OCI-LY3 (cell line): ENCODE data around the gene TENM4.

Experiments used
- H2AFZ ChIP-seq: fragments of 200-600, 300-600 bp; shearing (Covaris generic); 2 replicates; pipeline ENCODE4 v1.6.0; 2014; ENCODE audit warnings: antibody characterized with exemption, low read depth, low read length
- H3K27ac ChIP-seq: fragments of 200-600, 300-600 bp; sonication (generic); 2 replicates; pipeline ENCODE4 v1.5.1; 2014; ENCODE audit warnings: mild to moderate bottlenecking, low read length, moderate library complexity, mixed read lengths
- H3K27me3 ChIP-seq: fragments of 200-600, 300-600 bp; sonication (generic); 2 replicates; pipeline ENCODE4 v1.6.1; 2014; ENCODE audit warnings: low read depth, low read length, mixed read lengths
- H3K36me3 ChIP-seq: fragments of 200-600, 300-600 bp; sonication (generic); replicated peaks from 2 replicates; pipeline ENCODE3; 2014; ENCODE audit warnings: low read depth, low read length, mixed read lengths
- H3K4me1 ChIP-seq: fragments of 300-600, 200-600 bp; sonication (generic); 2 replicates; pipeline ENCODE4 v1.6.1; 2014; ENCODE audit warnings: low read length, mixed read lengths
- H3K4me2 ChIP-seq: fragments of 200-600, 300-600 bp; sonication (generic); 2 replicates; pipeline ENCODE4 v1.6.1; 2014; ENCODE audit warnings: low read length, mixed read lengths
- H3K4me3 ChIP-seq: fragments of 300-600, 200-600 bp; sonication (generic); 2 replicates; pipeline ENCODE4 v1.5.1; 2014; ENCODE audit warnings: antibody characterized with exemption, mild to moderate bottlenecking, low read length, moderate library complexity
- H3K79me2 ChIP-seq: fragments of 300-600, 200-600 bp; shearing (Covaris generic); 2 replicates; pipeline ENCODE4 v1.6.1; 2014; ENCODE audit warnings: mild to moderate bottlenecking, low read length, mixed read lengths
- H3K9ac ChIP-seq: fragments of 300-600, 200-600 bp; shearing (Covaris generic); 2 replicates; pipeline ENCODE4 v1.6.0; 2014; ENCODE audit warnings: mild to moderate bottlenecking, low read length, moderate library complexity
- H3K9me3 ChIP-seq: fragments of 200-600, 300-600 bp; shearing (Covaris generic); 2 replicates; pipeline ENCODE4 v1.6.1; 2014; ENCODE audit warnings: low read length, mixed read lengths; ENCODE audit not compliant: insufficient read depth
- H4K20me1 ChIP-seq: fragments of 200-600, 300-600 bp; sonication (generic); 2 replicates; pipeline ENCODE4 v1.6.1; 2016; ENCODE audit warnings: low read length, mixed read lengths; ENCODE audit not compliant: insufficient read depth
- EZH2phosphoT487 ChIP-seq: fragments of 200-600 bp; shearing (Covaris generic); IDR thresholded peaks from 2 replicates; pipeline ENCODE4 v1.6.1; 2018; ENCODE audit warnings: antibody characterized with exemption, mixed run types, low read depth
- TF ChIP-seq, protein P1 (sequence below): fragments of 200-600, 300-600 bp; sonication (generic); IDR thresholded peaks from 2 replicates; pipeline ENCODE4 v1.5.1; 2014; ENCODE audit warnings: antibody characterized with exemption, low read length, low read depth

The TENM4 gene

DNA sequence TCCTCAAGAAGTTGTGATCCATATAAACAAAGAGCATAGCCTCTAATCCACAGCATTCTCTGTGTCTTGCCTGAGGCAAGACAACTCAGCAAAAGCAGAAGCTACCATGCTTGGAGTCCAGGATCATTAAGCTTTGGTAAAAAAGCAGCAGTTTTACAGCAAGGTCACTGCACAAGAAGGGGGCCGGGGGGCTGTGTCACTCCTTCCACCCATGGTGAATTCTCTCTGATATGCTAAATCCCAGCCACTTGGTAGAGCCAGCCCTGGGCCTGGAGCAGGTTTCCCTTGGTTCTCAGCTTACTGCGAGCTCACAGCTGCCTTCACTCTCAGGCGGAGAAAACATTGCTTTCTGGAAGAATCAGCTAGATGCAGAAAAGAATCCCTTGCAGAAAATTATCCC, 144.7 kb downstream of the TENM4 start:
- Histone ChIP-seq H4K20me1 (peaks cover 17% of the 10 kb centered on the region; the same call in 1 of the 2 replicates), H3K36me3 (peaks cover 10% of the 10 kb centered on the region), H2AFZ (no peak overlapping the region), H3K9me3 (no peaks in the 10 kb centered on the region), H3K4me3 (no peak overlapping the region), H3K27me3 (no peaks in the 10 kb centered on the region), H3K9ac (no peak overlapping the region), H3K4me1 (no peaks in the 10 kb centered on the region), H3K4me2 (no peak overlapping the region), H3K27ac (no peak overlapping the region), H3K79me2 (no peaks in the 10 kb centered on the region)
- no peak for TF ChIP-seq EZH2phosphoT487
- TF ChIP-seq, protein P1, sequence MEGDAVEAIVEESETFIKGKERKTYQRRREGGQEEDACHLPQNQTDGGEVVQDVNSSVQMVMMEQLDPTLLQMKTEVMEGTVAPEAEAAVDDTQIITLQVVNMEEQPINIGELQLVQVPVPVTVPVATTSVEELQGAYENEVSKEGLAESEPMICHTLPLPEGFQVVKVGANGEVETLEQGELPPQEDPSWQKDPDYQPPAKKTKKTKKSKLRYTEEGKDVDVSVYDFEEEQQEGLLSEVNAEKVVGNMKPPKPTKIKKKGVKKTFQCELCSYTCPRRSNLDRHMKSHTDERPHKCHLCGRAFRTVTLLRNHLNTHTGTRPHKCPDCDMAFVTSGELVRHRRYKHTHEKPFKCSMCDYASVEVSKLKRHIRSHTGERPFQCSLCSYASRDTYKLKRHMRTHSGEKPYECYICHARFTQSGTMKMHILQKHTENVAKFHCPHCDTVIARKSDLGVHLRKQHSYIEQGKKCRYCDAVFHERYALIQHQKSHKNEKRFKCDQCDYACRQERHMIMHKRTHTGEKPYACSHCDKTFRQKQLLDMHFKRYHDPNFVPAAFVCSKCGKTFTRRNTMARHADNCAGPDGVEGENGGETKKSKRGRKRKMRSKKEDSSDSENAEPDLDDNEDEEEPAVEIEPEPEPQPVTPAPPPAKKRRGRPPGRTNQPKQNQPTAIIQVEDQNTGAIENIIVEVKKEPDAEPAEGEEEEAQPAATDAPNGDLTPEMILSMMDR = no peak

DNA sequence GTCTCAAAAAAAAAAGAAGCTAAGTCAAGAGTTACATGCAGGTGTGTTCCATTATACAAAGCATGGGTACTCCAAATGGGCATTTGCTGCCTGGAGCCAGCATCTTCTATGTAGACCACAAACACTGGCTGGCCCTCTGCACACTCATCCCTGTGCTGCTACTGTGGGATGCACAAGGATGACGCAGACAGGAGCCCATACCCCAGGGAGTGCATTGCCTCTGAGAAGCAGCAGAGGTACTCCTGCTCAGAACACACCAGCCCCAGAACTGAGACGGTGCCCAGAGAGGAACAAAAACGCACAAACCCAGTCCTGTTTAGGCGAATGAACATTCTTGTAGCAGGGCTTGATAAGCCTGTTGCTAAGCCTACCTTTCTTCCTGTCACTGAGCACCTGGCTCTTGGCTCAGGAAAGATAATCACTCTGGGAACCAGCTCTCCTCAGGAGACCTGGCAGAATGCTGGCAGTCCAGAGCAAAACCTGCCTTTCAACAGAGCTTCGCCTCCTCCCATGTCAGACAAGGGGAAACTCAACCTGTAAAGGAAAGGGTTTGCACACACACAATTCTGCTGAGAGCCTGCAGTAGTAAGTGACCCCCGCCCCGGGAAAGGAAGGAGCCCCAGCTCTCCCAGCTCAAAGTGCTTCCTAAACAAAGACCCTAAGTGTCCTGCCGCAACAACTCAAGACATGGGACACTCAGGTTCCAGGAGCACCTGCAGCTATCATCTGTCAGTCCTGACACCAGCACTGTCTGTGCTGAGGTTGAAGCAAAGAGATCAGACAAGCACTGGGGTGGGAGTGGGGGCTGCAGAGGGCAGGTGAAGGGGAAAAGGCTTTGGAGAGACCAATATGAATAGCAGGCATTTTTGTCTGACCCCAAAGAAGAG, 145.7 kb downstream of the TENM4 start:
- Histone ChIP-seq H3K9me3 (no peaks in the 10 kb centered on the region), H3K4me1 (no peaks in the 10 kb centered on the region), H4K20me1 (peaks cover 17% of the 10 kb centered on the region; the same call in 1 of the 2 replicates), H3K4me2 (no peak overlapping the region), H3K79me2 (no peaks in the 10 kb centered on the region), H3K27ac (no peak overlapping the region), H2AFZ (no peak overlapping the region), H3K4me3 (no peak overlapping the region), H3K36me3 (peaks cover 10% of the 10 kb centered on the region), H3K9ac (no peak overlapping the region), H3K27me3 (no peaks in the 10 kb centered on the region)
- TF ChIP-seq, protein P1 = no peak
- TF ChIP-seq EZH2phosphoT487 = no peak

DNA sequence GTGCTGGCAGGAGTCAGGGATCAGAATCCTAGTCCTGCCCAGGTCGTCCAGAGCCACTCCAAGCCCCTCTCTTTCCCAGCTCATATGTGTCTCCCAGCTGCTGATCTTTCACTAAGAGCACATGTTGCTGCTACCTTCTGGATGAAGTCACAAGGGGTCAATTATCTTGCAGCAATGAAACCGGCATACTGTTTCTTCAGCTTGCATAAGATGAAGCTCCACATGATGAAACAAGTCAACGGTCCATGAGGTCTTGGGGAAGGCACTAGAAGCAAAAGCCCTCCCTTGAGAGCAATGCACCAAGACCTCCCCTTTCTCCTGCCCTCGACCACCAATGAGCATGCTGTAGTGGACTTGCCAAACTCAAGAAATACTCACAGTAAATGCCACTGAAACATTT, 148.9 kb downstream of the TENM4 start:
- H3K4me3 ChIP-seq = no peak overlapping the region
- no peak overlapping the region for H3K9ac ChIP-seq
- no peak overlapping the region for H3K27ac ChIP-seq
- H4K20me1 ChIP-seq = peaks cover 12% of the 10 kb centered on the region; the same call in 1 of the 2 replicates
- H2AFZ ChIP-seq = no peak overlapping the region
- no peak overlapping the region for H3K4me2 ChIP-seq
- no peaks in the 10 kb centered on the region for H3K9me3 ChIP-seq
- no peaks in the 10 kb centered on the region for H3K27me3 ChIP-seq
- TF ChIP-seq, protein P1 = no peak
- TF ChIP-seq EZH2phosphoT487 = no peak
- no peaks in the 10 kb centered on the region for H3K79me2 ChIP-seq
- H3K4me1 ChIP-seq = no peaks in the 10 kb centered on the region
- H3K36me3 ChIP-seq = peaks cover 12% of the 10 kb centered on the region

DNA sequence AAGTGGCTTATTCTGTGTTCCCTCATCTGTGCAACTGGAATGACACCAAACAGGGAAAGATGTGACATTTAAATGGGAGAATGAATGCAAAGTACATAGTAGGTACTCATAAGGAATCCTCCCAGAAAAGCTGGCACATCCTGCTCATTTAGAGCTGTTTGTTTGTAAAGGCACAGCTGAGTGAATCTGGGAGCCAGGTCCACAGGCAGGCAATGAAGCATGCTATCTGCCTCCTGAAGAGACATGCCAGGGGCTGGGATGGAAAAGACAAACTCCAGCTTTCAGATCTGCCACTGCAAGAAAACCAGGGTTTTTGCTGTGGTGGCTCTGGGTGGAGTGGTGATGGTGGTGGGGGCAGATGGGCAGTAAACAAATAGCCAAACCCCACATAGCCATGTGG, 150.1 kb downstream of the TENM4 start:
- Histone ChIP-seq H3K9ac (no peak overlapping the region), H3K4me2 (no peak overlapping the region), H3K9me3 (no peaks in the 10 kb centered on the region), H3K4me3 (no peak overlapping the region), H3K79me2 (no peaks in the 10 kb centered on the region), H4K20me1 (peaks cover 12% of the 10 kb centered on the region; the same call in 1 of the 2 replicates), H3K27me3 (no peaks in the 10 kb centered on the region), H3K36me3 (peaks cover 7% of the 10 kb centered on the region), H3K4me1 (no peaks in the 10 kb centered on the region), H2AFZ (no peak overlapping the region), H3K27ac (no peak overlapping the region)
- TF ChIP-seq EZH2phosphoT487 = no peak
- TF ChIP-seq, protein P1 = no peak
